B cell (primary cell): ENCODE measurements around the gene ARAP1. TPM values are rescaled to one million over a fixed set of nuclear protein-coding genes. Genes with fewer than 3 reads are reported as not detected.

Source experiments
- ATAC-seq: fragments of 200-7000 bp; cut with Tn5 transposase; one replicate; pipeline ENCODE4 v1.10.0; 2021; ENCODE audit warnings: low read depth, mild to moderate bottlenecking, moderate number of reproducible peaks, moderate library complexity
- CTCF ChIA-PET: fragments of 350-600 bp; sonication (Branson Sonifier 250); formaldehyde crosslinking; loops from one replicate; lab custom pipeline; 2021; ENCODE audit warnings: antibody characterized with exemption, inconsistent platforms; lab: Charles Lee
- POLR2A ChIA-PET: fragments of 350-600 bp; sonication (Branson Sonifier 250); formaldehyde crosslinking; loops from one replicate; lab custom pipeline; 2021; ENCODE audit warnings: antibody characterized with exemption; lab: Charles Lee
- DNase-seq: peaks from one replicate; pipeline ENCODE4 v3.0.0; 2013
- H2AFZ ChIP-seq: 2 replicates; pipeline ENCODE4 v1.6.1; 2012; ENCODE audit warnings: mild to moderate bottlenecking, low read depth, low read length; ENCODE audit not compliant: insufficient read depth, poor library complexity, severe bottlenecking
- H3K27ac ChIP-seq, 2 donors: 1 replicate in 1 of 2; 2 replicates in 1 of 2; pipeline ENCODE4 v1.5.1; 2012 to 2013; ENCODE audit warnings: low read length in 2 of 2, mild to moderate bottlenecking in 2 of 2, moderate library complexity in 1 of 2
- H3K27me3 ChIP-seq, 4 experiments: fragments of 200-600 bp in 1 of 4; sonication (generic) in 1 of 4; replicated peaks in 1 of 4; 1 replicate in 2 of 4; 2 replicates in 2 of 4; pipeline versions ENCODE4 v1.6.1 to v1.7.0; 2013 to 2016; ENCODE audit warnings: low read length in 3 of 4, mild to moderate bottlenecking in 2 of 4, mixed read lengths in 1 of 4, moderate library complexity in 1 of 4; ENCODE audit not compliant: insufficient read depth in 4 of 4, control insufficient read depth in 3 of 4; ENCODE audit errors: control extremely low read depth in 1 of 4
- H3K36me3 ChIP-seq, 2 experiments: replicated peaks in 1 of 2; 1 replicate in 1 of 2; 2 replicates in 1 of 2; pipeline versions ENCODE4 v1.6.1 to v1.7.1; 2013; ENCODE audit warnings: low read length in 1 of 2; ENCODE audit not compliant: insufficient read depth in 2 of 2, control insufficient read depth in 1 of 2; ENCODE audit errors: control extremely low read depth in 1 of 2, extremely low read depth in 1 of 2
- H3K4me1 ChIP-seq, 2 donors: fragments of 200-600 bp in 1 of 2; sonication (generic) in 1 of 2; 1 replicate in 1 of 2; 2 replicates in 1 of 2; pipeline versions ENCODE4 v1.5.1 to v1.6.1; 2013 to 2017; ENCODE audit warnings: low read length in 2 of 2; ENCODE audit not compliant: control insufficient read depth in 2 of 2, insufficient read depth in 2 of 2
- H3K4me2 ChIP-seq: replicated peaks from 2 replicates; pipeline ENCODE3; 2012; ENCODE audit warnings: mild to moderate bottlenecking, low read depth, low read length; ENCODE audit not compliant: poor library complexity, severe bottlenecking
- H3K4me3 ChIP-seq, 5 experiments: fragments of 200-600 bp in 1 of 5; sonication (generic) in 1 of 5; 1 replicate in 3 of 5; 2 replicates in 2 of 5; pipeline versions ENCODE4 v1.5.1 to v1.7.0; 2011 to 2016; ENCODE audit warnings: low read length in 4 of 5, mild to moderate bottlenecking in 4 of 5, low read depth in 2 of 5, control low read depth in 1 of 5, moderate library complexity in 1 of 5; ENCODE audit not compliant: insufficient read depth in 1 of 5; ENCODE audit errors: control extremely low read depth in 1 of 5, extremely low read depth in 1 of 5
- H3K79me2 ChIP-seq: fragments of 200-600 bp; sonication (generic); one replicate; pipeline ENCODE4 v1.6.0; 2016; ENCODE audit warnings: low read length; ENCODE audit not compliant: control insufficient read depth, insufficient read depth
- H3K9ac ChIP-seq: fragments of 200-600 bp; sonication (generic); 2 replicates; pipeline ENCODE4 v1.6.1; 2017; ENCODE audit warnings: mild to moderate bottlenecking, low read length, moderate library complexity
- H3K9me3 ChIP-seq, 3 donors: one replicate each; pipeline versions ENCODE4 v1.6.1 to v1.7.1; 2013; ENCODE audit warnings: low read length in 2 of 3; ENCODE audit not compliant: control insufficient read depth in 2 of 3, insufficient read depth in 1 of 3; ENCODE audit errors: control extremely low read depth in 1 of 3
- H4K20me1 ChIP-seq: 2 replicates; pipeline ENCODE4 v1.6.0; 2012; ENCODE audit warnings: mild to moderate bottlenecking, low read length; ENCODE audit not compliant: insufficient read depth, control insufficient read depth, poor library complexity, severe bottlenecking
- H3K27ac Mint-ChIP-seq: one replicate; pipeline ENCODE4 v1.8.0; 2021; ENCODE audit warnings: mixed read lengths
- H3K27me3 Mint-ChIP-seq: one replicate; pipeline ENCODE4 v1.8.0; 2021; ENCODE audit warnings: mixed read lengths
- H3K4me1 Mint-ChIP-seq: one replicate; pipeline ENCODE4 v1.8.0; 2021; ENCODE audit warnings: mixed read lengths
- H3K4me3 Mint-ChIP-seq: one replicate; pipeline ENCODE4 v1.8.0; 2021; ENCODE audit warnings: mixed read lengths
- H3K9me3 Mint-ChIP-seq: one replicate; pipeline ENCODE4 v1.8.0; 2022; ENCODE audit warnings: mixed read lengths; ENCODE audit not compliant: insufficient read depth
- EZH2 ChIP-seq: IDR thresholded peaks from 2 replicates; pipeline ENCODE4 v1.6.1; 2012; ENCODE audit warnings: borderline replicate concordance, low read depth, mild to moderate bottlenecking, moderate library complexity, low read length; ENCODE audit not compliant: insufficient read depth, poor library complexity, severe bottlenecking
- WGBS: methylation state at CpG from one replicate; pipeline ENCODE4 v1.1.5; 2013; ENCODE audit warnings: missing lambda C conversion rate; ENCODE audit not compliant: insufficient coverage; 5-methylcytosine and 5-hydroxymethylcytosine counted together
- intact Hi-C: fragments of 100-400 bp; cut with micrococcal nuclease; formaldehyde crosslinking; loops from one replicate; pipeline ENCODE4 v1.10.0; 2022
- polyA plus RNA-seq: library from polyadenylated mRNA; depleted of rRNA; stranded (reverse); fragments of >200 nt; gene quantifications from 2 replicates; pipeline ENCODE4 v1.2.3, GENCODE V29; 2012
- total RNA-seq, 2 donors: library from RNA; stranded (reverse); fragments of 120-200 nt in 1 of 2; gene quantifications; 1 replicate in 1 of 2; 2 replicates in 1 of 2; pipeline versions ENCODE4 v1.2.3 to v1.2.4, GENCODE V29; 2013 to 2022
- TF ChIP-seq, protein P1 (sequence below): fragments of 200-600 bp; IDR thresholded peaks from one replicate; pipeline ENCODE4 v1.8.0; 2022; ENCODE audit warnings: antibody characterized with exemption, mild to moderate bottlenecking

Gene ARAP1
- total and polyA plus RNA-seq, 2 donors (not counting 1 experiment from before 2014, with no cell fraction given): 143 to 242 TPM

DNA sequence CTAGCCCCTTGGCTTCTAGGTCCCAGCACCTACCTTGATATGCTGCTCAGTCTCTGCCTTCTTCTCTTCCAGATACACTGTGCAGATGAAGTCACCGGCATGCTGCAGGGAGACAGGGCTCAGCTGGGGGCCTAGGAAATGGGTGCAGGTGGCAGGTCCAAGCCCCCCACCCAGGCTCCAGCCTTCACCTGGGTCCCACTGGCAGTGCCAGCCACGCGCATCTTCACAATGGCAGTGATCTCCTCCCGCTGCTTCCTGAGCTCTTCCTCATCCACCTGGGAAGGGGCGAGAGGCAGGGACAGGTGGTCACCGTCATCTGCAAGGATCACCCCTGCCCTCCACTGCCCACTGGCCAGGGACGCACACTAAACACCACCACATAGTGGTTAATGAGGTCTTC is 56.9 kb downstream of the ARAP1 start:
- Histone ChIP-seq H4K20me1 (peaks cover 65% of the 10 kb centered on the region), H2AFZ (no peak overlapping the region), H3K27ac (no peak overlapping the region), H3K4me3 (no peak overlapping the region), H3K4me2 (no peak overlapping the region), H3K9ac (no peak overlapping the region), H3K36me3 (peaks cover 2 to 96% of the 10 kb centered on the region in 2 experiments), H3K9me3 (no peaks in the 10 kb centered on the region), H3K4me1 (no peaks in the 10 kb centered on the region), H3K27me3 (no peaks in the 10 kb centered on the region), H3K79me2 (no peaks in the 10 kb centered on the region)
- DNase-seq (no peak), ATAC-seq (no peak)
- 99% methylated on average over 7 of the region's 7 CpGs for WGBS
- no peaks in the 10 kb centered on the region for H3K9me3 Mint-ChIP-seq
- no peaks in the 10 kb centered on the region for H3K4me1 Mint-ChIP-seq
- CTCF ChIA-PET: interaction anchor here (1.8 kb wide), 1 partner anchor 10 kb away, joined by 5 read pairs; no protein-coding TSS in a partner anchor
- TF ChIP-seq, protein P1, sequence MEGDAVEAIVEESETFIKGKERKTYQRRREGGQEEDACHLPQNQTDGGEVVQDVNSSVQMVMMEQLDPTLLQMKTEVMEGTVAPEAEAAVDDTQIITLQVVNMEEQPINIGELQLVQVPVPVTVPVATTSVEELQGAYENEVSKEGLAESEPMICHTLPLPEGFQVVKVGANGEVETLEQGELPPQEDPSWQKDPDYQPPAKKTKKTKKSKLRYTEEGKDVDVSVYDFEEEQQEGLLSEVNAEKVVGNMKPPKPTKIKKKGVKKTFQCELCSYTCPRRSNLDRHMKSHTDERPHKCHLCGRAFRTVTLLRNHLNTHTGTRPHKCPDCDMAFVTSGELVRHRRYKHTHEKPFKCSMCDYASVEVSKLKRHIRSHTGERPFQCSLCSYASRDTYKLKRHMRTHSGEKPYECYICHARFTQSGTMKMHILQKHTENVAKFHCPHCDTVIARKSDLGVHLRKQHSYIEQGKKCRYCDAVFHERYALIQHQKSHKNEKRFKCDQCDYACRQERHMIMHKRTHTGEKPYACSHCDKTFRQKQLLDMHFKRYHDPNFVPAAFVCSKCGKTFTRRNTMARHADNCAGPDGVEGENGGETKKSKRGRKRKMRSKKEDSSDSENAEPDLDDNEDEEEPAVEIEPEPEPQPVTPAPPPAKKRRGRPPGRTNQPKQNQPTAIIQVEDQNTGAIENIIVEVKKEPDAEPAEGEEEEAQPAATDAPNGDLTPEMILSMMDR: no peak
- no peak for TF ChIP-seq EZH2
- H3K27ac Mint-ChIP-seq: no peak overlapping the region
- intact Hi-C loops: no loop called here
- H3K27me3 Mint-ChIP-seq: no peaks in the 10 kb centered on the region
- no peak overlapping the region for H3K4me3 Mint-ChIP-seq
- POLR2A ChIA-PET: no interaction called here

DNA sequence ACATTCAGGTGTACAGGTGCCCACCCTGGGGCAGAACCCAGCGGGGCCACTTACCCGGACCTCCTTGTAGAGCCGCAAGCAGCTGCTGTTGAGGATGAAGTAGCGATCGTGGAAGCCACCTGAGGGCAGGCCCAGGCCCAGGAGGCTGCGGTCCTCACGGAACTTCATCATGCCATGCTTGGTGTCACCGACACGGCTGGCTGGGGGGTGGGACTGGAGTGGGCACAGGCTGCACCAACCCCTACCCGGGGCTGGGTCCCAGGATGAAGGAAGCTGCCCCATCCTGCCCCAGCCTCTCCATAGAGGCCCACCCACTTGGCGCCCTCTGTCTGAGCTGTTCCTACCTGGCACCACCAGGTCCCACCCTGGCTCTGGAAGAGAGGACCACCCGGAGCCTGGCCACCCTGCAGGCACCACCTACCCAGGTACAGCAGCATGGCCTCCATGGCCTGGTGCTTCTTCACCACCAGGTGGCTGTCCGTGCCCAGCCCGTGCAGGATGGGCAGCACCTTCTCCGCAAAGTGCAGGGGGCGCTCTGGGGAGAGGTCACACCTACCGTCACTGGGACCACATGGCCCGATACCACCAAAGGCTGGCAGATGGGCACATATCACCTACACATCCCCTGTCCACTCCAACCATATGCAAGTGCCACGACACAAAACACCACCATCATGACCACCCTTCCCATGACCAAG is 58.8 kb downstream of the ARAP1 start:
- no peak overlapping the region for H2AFZ ChIP-seq
- H3K9me3 Mint-ChIP-seq: no peaks in the 10 kb centered on the region
- CTCF ChIA-PET: no interaction called here
- H3K4me3 ChIP-seq: no peak overlapping the region
- H3K4me3 Mint-ChIP-seq: no peak overlapping the region
- intact Hi-C loops: no loop called here
- H3K9me3 ChIP-seq: no peaks in the 10 kb centered on the region
- no peak overlapping the region for H3K27ac ChIP-seq
- H3K4me2 ChIP-seq: no peak overlapping the region
- H3K27me3 Mint-ChIP-seq: no peaks in the 10 kb centered on the region
- ATAC-seq (no peak), DNase-seq (no peak)
- no peaks in the 10 kb centered on the region for H3K4me1 Mint-ChIP-seq
- H3K27me3 ChIP-seq: no peaks in the 10 kb centered on the region
- H3K9ac ChIP-seq: no peak overlapping the region
- peak overlapping the region; percentile 6 for H3K27ac Mint-ChIP-seq
- H4K20me1 ChIP-seq: peaks cover 56% of the 10 kb centered on the region
- WGBS: over 99% methylated on average over 19 of the region's 19 CpGs
- POLR2A ChIA-PET: no interaction called here
- no peaks in the 10 kb centered on the region for H3K4me1 ChIP-seq
- H3K79me2 ChIP-seq: no peaks in the 10 kb centered on the region
- TF ChIP-seq, protein P1: no peak
- TF ChIP-seq EZH2: no peak
- peaks cover 2 to 96% of the 10 kb centered on the region in 2 experiments for H3K36me3 ChIP-seq
